SK-N-SH (cell line): ENCODE measurements around the gene SLC38A2. TPM values are rescaled to one million over a fixed set of nuclear protein-coding genes. Genes with fewer than 3 reads are reported as not detected.
"Not testable (repeated sequence)": the region's sequence is repeated elsewhere in the genome, so short reads cannot be mapped to it uniquely, and the experiment has no call there.

Experiments used
- CTCF ChIA-PET: fragments of 300-600, 350-600 bp; formaldehyde crosslinking; extraction: SDS; loops from one replicate; lab custom pipeline; 2021; lab: Yijun Ruan, JAX
- POLR2A ChIA-PET: fragments of 350-600 bp; sonication (Branson Sonifier 250); formaldehyde crosslinking; extraction: SDS; loops from one replicate; lab custom pipeline; 2020; ENCODE audit warnings: antibody characterized with exemption, inconsistent platforms; lab: Yijun Ruan, JAX
- DNase-seq: peaks from one replicate; pipeline ENCODE4 v3.0.0; 2012
- H2AFZ ChIP-seq: fragments of 200-600 bp; sonication (generic); 2 replicates; pipeline ENCODE4 v1.8.1; 2016; ENCODE audit warnings: antibody characterized with exemption, mild to moderate bottlenecking, low read depth
- H3F3A ChIP-seq: fragments of 200-600 bp; sonication (generic); replicated peaks from 2 replicates; pipeline ENCODE3; 2016; ENCODE audit warnings: antibody characterized with exemption, mild to moderate bottlenecking; ENCODE audit not compliant: insufficient read depth
- H3K27ac ChIP-seq, 2 experiments: fragments of 200-500 bp in 1 of 2; fragments of 200-600 bp in 1 of 2; sonication (Bioruptor generic) in 1 of 2; sonication (generic), shearing (Covaris generic) in 1 of 2; 2 replicates each; pipeline versions ENCODE4 v1.5.1 to v1.6.1; 2014 to 2016; ENCODE audit warnings: low read depth in 2 of 2, inconsistent platforms in 1 of 2, low read length in 1 of 2, mild to moderate bottlenecking in 1 of 2, mixed read lengths in 1 of 2
- H3K27me3 ChIP-seq: fragments of 200-600 bp; sonication (generic), shearing (Covaris generic); 2 replicates; pipeline ENCODE4 v1.6.1; 2016; ENCODE audit warnings: mixed run types; ENCODE audit not compliant: insufficient read depth
- H3K36me3 ChIP-seq, 2 experiments: fragments of 200-500 bp in 1 of 2; fragments of 200-600 bp in 1 of 2; sonication (Bioruptor generic) in 1 of 2; sonication (generic) in 1 of 2; replicated peaks in 1 of 2; 2 replicates each; pipeline versions ENCODE3 to v1.5.1; 2014 to 2016; ENCODE audit warnings: low read length in 1 of 2, mild to moderate bottlenecking in 1 of 2; ENCODE audit not compliant: insufficient read depth in 2 of 2, control insufficient read depth in 1 of 2
- H3K4me1 ChIP-seq, 2 experiments: fragments of 200-500 bp in 1 of 2; fragments of 200-600 bp in 1 of 2; sonication (Bioruptor generic) in 1 of 2; sonication (generic), shearing (Covaris generic) in 1 of 2; 2 replicates each; pipeline versions ENCODE4 v1.5.1 to v1.6.1; 2014 to 2016; ENCODE audit warnings: low read depth in 1 of 2, low read length in 1 of 2, mixed run types in 1 of 2; ENCODE audit not compliant: insufficient read depth in 2 of 2, control insufficient read depth in 1 of 2
- H3K4me2 ChIP-seq: fragments of 200-600 bp; sonication (generic), shearing (Covaris generic); 2 replicates; pipeline ENCODE4 v1.6.1; 2017; ENCODE audit warnings: mixed run types
- H3K4me3 ChIP-seq, 2 experiments: fragments of 200-500 bp in 1 of 2; fragments of 200-600 bp in 1 of 2; sonication (Bioruptor generic) in 1 of 2; sonication (generic), shearing (Covaris generic) in 1 of 2; 2 replicates each; pipeline versions ENCODE4 v1.5.1 to v1.8.1; 2014 to 2016; ENCODE audit warnings: low read depth in 2 of 2, inconsistent platforms in 1 of 2, low read length in 1 of 2, mild to moderate bottlenecking in 1 of 2, mixed read lengths in 1 of 2, moderate library complexity in 1 of 2
- H3K79me2 ChIP-seq: fragments of 200-600 bp; sonication (generic); 2 replicates; pipeline ENCODE4 v1.8.1; 2017; ENCODE audit warnings: mild to moderate bottlenecking; ENCODE audit not compliant: insufficient read depth
- H3K9ac ChIP-seq: fragments of 200-600 bp; sonication (generic); 2 replicates; pipeline ENCODE4 v1.6.1; 2017; ENCODE audit warnings: mixed run types
- H3K9me2 ChIP-seq: fragments of 200-600 bp; sonication (generic); 2 replicates; pipeline ENCODE4 v1.6.1; 2017; ENCODE audit warnings: mixed run types
- H3K9me3 ChIP-seq: fragments of 200-600 bp; sonication (generic); 2 replicates; pipeline ENCODE4 v1.6.1; 2017; ENCODE audit warnings: mixed run types, mild to moderate bottlenecking, moderate library complexity
- H4K20me1 ChIP-seq: fragments of 200-600 bp; sonication (generic); 2 replicates; pipeline ENCODE4 v1.6.1; 2017; ENCODE audit warnings: mild to moderate bottlenecking, mixed run types; ENCODE audit not compliant: insufficient read depth
- CTCF ChIP-seq: fragments of 200-600 bp; sonication (generic); IDR thresholded peaks from 2 replicates; pipeline ENCODE4 v1.6.1; 2017; ENCODE audit warnings: antibody characterized with exemption, mild to moderate bottlenecking, moderate library complexity
- ELF1 ChIP-seq: IDR thresholded peaks from 2 replicates; pipeline ENCODE4 v1.4.0; 2012
- EZH2phosphoT487 ChIP-seq: fragments of 200-600 bp; sonication (generic); IDR thresholded peaks from 2 replicates; pipeline ENCODE4 v1.6.1; 2017; ENCODE audit warnings: low read depth, mixed run types, mild to moderate bottlenecking, antibody characterized with exemption, moderate library complexity, borderline replicate concordance
- FOXJ3 ChIP-seq: sonication (generic); formaldehyde crosslinking; IDR thresholded peaks from 2 replicates; pipeline ENCODE4 v1.5.1; 2020; ENCODE audit warnings: mild to moderate bottlenecking, missing genetic modification reagents
- FOXM1 ChIP-seq: IDR thresholded peaks from 2 replicates; pipeline ENCODE4 v1.4.0; 2012; ENCODE audit warnings: low read depth, mild to moderate bottlenecking
- GABPA ChIP-seq: IDR thresholded peaks from 2 replicates; pipeline ENCODE4 v1.4.0; 2012; ENCODE audit warnings: low read depth, mild to moderate bottlenecking
- GATA2 ChIP-seq: sonication (generic); formaldehyde crosslinking; IDR thresholded peaks from 2 replicates; pipeline ENCODE4 v1.5.0; 2020; ENCODE audit warnings: mild to moderate bottlenecking, missing genetic modification reagents
- IRF3 ChIP-seq: fragments of 150-350 bp; IDR thresholded peaks from 2 replicates; pipeline ENCODE4 v1.6.1; 2016; ENCODE audit warnings: mild to moderate bottlenecking, low read depth, low read length
- MEF2A ChIP-seq: IDR thresholded peaks from 2 replicates; pipeline ENCODE4 v1.4.0; 2012; ENCODE audit warnings: low read depth, borderline replicate concordance
- NFIC ChIP-seq: IDR thresholded peaks from 2 replicates; pipeline ENCODE4 v1.4.0; 2012; ENCODE audit warnings: borderline replicate concordance
- POLR2AphosphoS5 ChIP-seq: IDR thresholded peaks from 2 replicates; pipeline ENCODE4 v1.6.1; 2012; ENCODE audit warnings: low read depth, low read length
- RCOR1 ChIP-seq: fragments of 150-350 bp; IDR thresholded peaks from 2 replicates; pipeline ENCODE4 v1.6.1; 2017; ENCODE audit warnings: antibody characterized with exemption, low read length
- RFX5 ChIP-seq: IDR thresholded peaks from 2 replicates; pipeline ENCODE4 v1.6.1; 2012; ENCODE audit warnings: mild to moderate bottlenecking, improper control_type of control experiment, low read length
- SIN3A ChIP-seq: IDR thresholded peaks from 2 replicates; pipeline ENCODE4 v1.6.1; 2012; ENCODE audit warnings: low read depth, mild to moderate bottlenecking, low read length, moderate library complexity, borderline replicate concordance
- SMC3 ChIP-seq: IDR thresholded peaks from 2 replicates; pipeline ENCODE4 v1.6.1; 2012; ENCODE audit warnings: low read depth, low read length, improper control_type of control experiment
- TAF1 ChIP-seq: IDR thresholded peaks from 2 replicates; pipeline ENCODE4 v1.6.1; 2012; ENCODE audit warnings: low read depth, mild to moderate bottlenecking, low read length, moderate library complexity, borderline replicate concordance
- TEAD4 ChIP-seq: IDR thresholded peaks from 2 replicates; pipeline ENCODE4 v1.4.0; 2012; ENCODE audit warnings: mild to moderate bottlenecking, borderline replicate concordance; ENCODE audit not compliant: insufficient read depth
- USF2 ChIP-seq: fragments of 150-350 bp; IDR thresholded peaks from 2 replicates; pipeline ENCODE4 v1.6.1; 2017; ENCODE audit warnings: antibody characterized with exemption, low read length, low read depth, borderline replicate concordance
- YY1 ChIP-seq: IDR thresholded peaks from 2 replicates; pipeline ENCODE4 v1.4.0; 2012; ENCODE audit warnings: low read depth, mild to moderate bottlenecking
- WGBS: methylation state at CpG from one replicate; pipeline ENCODE4 v1.1.6; 2017; ENCODE audit warnings: low lambda C conversion rate; 5-methylcytosine and 5-hydroxymethylcytosine counted together
- polyA plus RNA-seq, 3 experiments: library from polyadenylated mRNA; depleted of rRNA; stranded (reverse); fragments of >200 nt; gene quantifications; 2 replicates each; pipeline ENCODE4 v1.2.3, GENCODE V29; 2012

The SLC38A2 gene
- polyA plus RNA-seq, 1 of the 3 experiments (the other 2 are of a cell fraction) = 135 TPM

- Histone ChIP-seq H3K27ac (no peak overlapping the region), H3F3A (peaks cover 33% of the 10 kb centered on the region), H3K4me2 (no peak overlapping the region), H3K4me1 (peaks cover 3 to 29% of the 10 kb centered on the region in 2 experiments), H4K20me1 (no peaks in the 10 kb centered on the region), H3K9me3 (no peaks in the 10 kb centered on the region), H3K9me2 (no peaks in the 10 kb centered on the region), H3K36me3 (no peaks in the 10 kb centered on the region), H3K9ac (no peak overlapping the region), H3K79me2 (no peaks in the 10 kb centered on the region), H2AFZ (no peak overlapping the region), H3K4me3 (no peak overlapping the region), H3K27me3 (no peaks in the 10 kb centered on the region)
- TF ChIP-seq RFX5 (no peak), USF2 (no peak), CTCF (no peak), SMC3 (no peak), MEF2A (no peak), YY1 (no peak), EZH2phosphoT487 (no peak), GABPA (no peak), POLR2AphosphoS5 (no peak), NFIC (no peak), RCOR1 (no peak), ELF1 (no peak), SIN3A (no peak), TAF1 (no peak), IRF3 (no peak), FOXM1 (no peak), GATA2 (CRISPR knock-in tag) (no peak), FOXJ3 (CRISPR knock-in tag) (no peak), TEAD4 (no peak)
- DNase-seq = no peak
- WGBS = 87% methylated on average over 2 of the region's 2 CpGs
- CTCF ChIA-PET = no interaction called here
- POLR2A ChIA-PET = interaction anchor here (0.5 kb wide), 1 partner anchor 8 kb away, joined by 3 read pairs; no protein-coding TSS in a partner anchor
Measured at GRCh38 chr12:46400406-46400805, 27.8 kb upstream of the SLC38A2 start.

- H3K9me2 ChIP-seq, H3K4me2 ChIP-seq, POLR2A ChIA-PET, H3K27ac ChIP-seq, H4K20me1 ChIP-seq, CTCF ChIA-PET, H3K4me3 ChIP-seq, H2AFZ ChIP-seq, H3K79me2 ChIP-seq, H3K27me3 ChIP-seq, H3K36me3 ChIP-seq, DNase-seq, H3K9me3 ChIP-seq, H3K9ac ChIP-seq: not testable (repeated sequence)
- H3F3A ChIP-seq = peaks cover 30% of the 10 kb centered on the region
- WGBS = 90% methylated on average over 6 of the region's 6 CpGs
- peaks cover 3 to 29% of the 10 kb centered on the region in 2 experiments for H3K4me1 ChIP-seq
Measured at GRCh38 chr12:46399461-46400248, 27.1 kb upstream of the SLC38A2 start.
